Upper lobe of left lung (tissue), 6 donors: ENCODE data around the gene CLCNKA. TPM values are rescaled to one million over a fixed set of nuclear protein-coding genes. Genes with fewer than 3 reads are reported as not detected.
A peak's percentile ranks its signal among the peaks of the same experiment; 100 is the strongest.

ENCODE experiments used
- ATAC-seq, 2 donors: fragments of 200-7000 bp; cut with Tn5 transposase; one replicate each; pipeline ENCODE4 v1.9.1; 2022; ENCODE audit warnings: mild to moderate bottlenecking in 2 of 2, moderate library complexity in 2 of 2; ENCODE audit not compliant: low FRiP score in 2 of 2
- DNase-seq, 2 donors: peaks; one replicate each; pipeline ENCODE4 v3.0.0-alpha.2; 2019 to 2020
- H3K27ac ChIP-seq, 4 donors: fragments of 200-600 bp; sonication (generic); one replicate each; pipeline ENCODE4 v1.5.1; 2016 to 2019
- H3K27me3 ChIP-seq, 4 donors: fragments of 200-600 bp; sonication (generic); one replicate each; pipeline ENCODE4 v1.5.1; 2017 to 2019
- H3K36me3 ChIP-seq, 4 donors: fragments of 200-600 bp; sonication (generic); one replicate each; pipeline ENCODE4 v1.5.1; 2016 to 2019
- H3K4me1 ChIP-seq, 4 donors: fragments of 200-600 bp; sonication (generic); one replicate each; pipeline ENCODE4 v1.5.1; 2018 to 2019
- H3K4me3 ChIP-seq, 4 donors: fragments of 200-600 bp; sonication (generic); one replicate each; pipeline ENCODE4 v1.5.1; 2017 to 2019; ENCODE audit warnings: mild to moderate bottlenecking in 2 of 4, moderate library complexity in 1 of 4
- H3K9me3 ChIP-seq, 4 donors: fragments of 200-600 bp; sonication (generic); one replicate each; pipeline ENCODE4 v1.5.1; 2018 to 2019
- EP300 ChIP-seq, 4 donors: sonication (generic); formaldehyde crosslinking; IDR thresholded peaks; one replicate each; pipeline ENCODE4 v1.5.1; 2017; ENCODE audit warnings: antibody characterized with exemption in 4 of 4, control low read depth in 2 of 4
- POLR2A ChIP-seq, 4 donors: fragments of 450-650 bp; IDR thresholded peaks; one replicate each; pipeline ENCODE4 v1.5.1; 2016 to 2017; ENCODE audit warnings: antibody characterized with exemption in 4 of 4, mild to moderate bottlenecking in 2 of 4
- POLR2AphosphoS5 ChIP-seq, 2 donors: sonication (generic); formaldehyde crosslinking; IDR thresholded peaks; one replicate each; pipeline ENCODE4 v1.5.1; 2017; ENCODE audit warnings: antibody characterized with exemption in 2 of 2
- WGBS, 2 donors: methylation state at CpG; one replicate each; pipeline ENCODE4 v1.1.5; 2017 to 2018; 5-methylcytosine and 5-hydroxymethylcytosine counted together
- total RNA-seq, 6 donors: library from RNA; depleted of rRNA in 4 of 6; stranded (reverse); fragments of >200 nt in 4 of 6; gene quantifications; one replicate each; pipeline versions ENCODE4 v1.1.0 to v1.2.1, GENCODE V29; 2016 to 2021
- TF ChIP-seq, protein P1 (sequence below), 6 experiments: fragments of 450-650 bp in 4 of 6; fragments of 200-600 bp in 2 of 6; sonication (generic) in 2 of 6; IDR thresholded peaks; one replicate each; pipeline ENCODE4 v1.5.1; 2016 to 2019; ENCODE audit warnings: antibody characterized with exemption in 6 of 6
- donor health status: DM: no; HTN: no; CAD: no; lungs with moderate emphysema.
- donor health status: DM: no; HTN: yes; CAD: no; lungs with severe emphysema.

Gene CLCNKA
- total RNA-seq, 6 donors from 2014 or later: 0.20 to 0.89 (median 0.49) TPM; not detected in 3

DNA sequence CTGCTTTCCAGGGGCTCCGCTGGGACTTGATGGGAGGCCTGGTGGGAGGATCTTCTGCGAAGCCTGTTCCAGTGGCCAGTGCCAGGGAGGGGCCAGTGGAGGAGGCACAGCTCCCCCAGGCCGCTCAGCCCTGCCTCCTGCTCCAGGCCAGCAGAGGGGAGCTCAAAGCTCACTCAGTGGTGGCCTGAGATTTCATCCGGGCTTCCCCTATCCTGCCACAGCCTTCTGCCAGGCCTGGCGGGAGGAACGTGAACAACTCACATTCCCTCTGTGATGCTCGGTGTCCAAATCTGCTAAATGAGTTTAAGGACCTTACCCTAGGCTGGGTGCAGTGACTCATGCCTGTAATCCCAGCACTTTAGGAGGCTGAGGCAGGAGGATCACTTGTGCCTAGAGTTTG lies 25.0 kb downstream of the CLCNKA start:
- ATAC-seq: no peak
- no peak overlapping the region for H3K27ac ChIP-seq
- WGBS, 2 donors: 75% methylated on average over 7 of the region's 7 CpGs; no CpG with 5 or more reads in 1 of the 2 donors

DNA sequence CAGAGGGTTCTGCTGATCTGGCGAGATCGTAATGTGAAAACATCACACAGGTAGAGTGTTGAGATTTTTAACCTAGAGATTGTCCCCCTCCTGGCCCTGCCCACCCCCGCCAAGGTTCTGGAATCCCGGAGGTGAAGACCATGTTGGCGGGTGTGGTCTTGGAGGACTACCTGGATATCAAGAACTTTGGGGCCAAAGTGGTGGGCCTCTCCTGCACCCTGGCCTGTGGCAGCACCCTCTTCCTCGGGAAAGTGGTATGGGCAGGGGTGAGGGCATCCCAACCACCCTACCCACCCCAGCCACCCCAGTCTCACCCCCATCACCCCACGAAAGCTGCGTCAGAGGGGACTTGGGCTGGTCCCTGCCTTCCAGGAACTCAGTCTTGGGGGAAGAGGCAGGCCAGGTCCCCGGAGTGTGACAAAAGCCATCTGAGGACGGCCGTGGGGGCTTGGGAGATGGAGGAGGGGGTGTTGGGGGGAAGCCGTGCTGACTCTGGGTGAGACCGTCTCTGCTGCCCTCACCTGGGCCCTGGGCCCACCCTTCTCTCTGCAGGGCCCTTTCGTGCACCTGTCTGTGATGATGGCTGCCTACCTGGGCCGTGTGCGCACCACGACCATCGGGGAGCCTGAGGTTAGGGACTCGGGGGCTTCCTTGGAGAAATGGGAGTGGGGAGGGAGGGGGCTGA lies 26.1 kb downstream of the CLCNKA start:
- 74 to 100% methylated on average over 6 to 13 of the region's 19 CpGs for WGBS, 2 donors
- no peaks in the 10 kb centered on the region for H3K9me3 ChIP-seq
- DNase-seq: no peak
- H3K4me3 ChIP-seq: peak overlapping the region in 1 of 4 donors; percentile 37
- TF ChIP-seq POLR2AphosphoS5 (IDR thresholded peaks at IDR 0.05): no peak
- TF ChIP-seq, protein P1, sequence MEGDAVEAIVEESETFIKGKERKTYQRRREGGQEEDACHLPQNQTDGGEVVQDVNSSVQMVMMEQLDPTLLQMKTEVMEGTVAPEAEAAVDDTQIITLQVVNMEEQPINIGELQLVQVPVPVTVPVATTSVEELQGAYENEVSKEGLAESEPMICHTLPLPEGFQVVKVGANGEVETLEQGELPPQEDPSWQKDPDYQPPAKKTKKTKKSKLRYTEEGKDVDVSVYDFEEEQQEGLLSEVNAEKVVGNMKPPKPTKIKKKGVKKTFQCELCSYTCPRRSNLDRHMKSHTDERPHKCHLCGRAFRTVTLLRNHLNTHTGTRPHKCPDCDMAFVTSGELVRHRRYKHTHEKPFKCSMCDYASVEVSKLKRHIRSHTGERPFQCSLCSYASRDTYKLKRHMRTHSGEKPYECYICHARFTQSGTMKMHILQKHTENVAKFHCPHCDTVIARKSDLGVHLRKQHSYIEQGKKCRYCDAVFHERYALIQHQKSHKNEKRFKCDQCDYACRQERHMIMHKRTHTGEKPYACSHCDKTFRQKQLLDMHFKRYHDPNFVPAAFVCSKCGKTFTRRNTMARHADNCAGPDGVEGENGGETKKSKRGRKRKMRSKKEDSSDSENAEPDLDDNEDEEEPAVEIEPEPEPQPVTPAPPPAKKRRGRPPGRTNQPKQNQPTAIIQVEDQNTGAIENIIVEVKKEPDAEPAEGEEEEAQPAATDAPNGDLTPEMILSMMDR (IDR thresholded peaks at IDR 0.05): no peak
- TF ChIP-seq EP300 (IDR thresholded peaks at IDR 0.05): no peak
- TF ChIP-seq POLR2A (IDR thresholded peaks at IDR 0.05): no peak
- H3K36me3 ChIP-seq: no peaks in the 10 kb centered on the region
- H3K4me1 ChIP-seq: peaks cover 5 to 10% (median 7%) of the 10 kb centered on the region in 4 donors
- no peak overlapping the region for H3K27ac ChIP-seq
- no peak for ATAC-seq
- peaks cover 0 to 4% (median 0%) of the 10 kb centered on the region in 4 donors for H3K27me3 ChIP-seq

More for the DNA sequence above, 25.0 kb downstream of the CLCNKA start:
- no peak for DNase-seq
- peaks cover 5 to 10% (median 7%) of the 10 kb centered on the region in 4 donors for H3K4me1 ChIP-seq
- H3K27me3 ChIP-seq: peaks cover 0 to 4% (median 0%) of the 10 kb centered on the region in 4 donors
- TF ChIP-seq POLR2AphosphoS5 (IDR thresholded peaks at IDR 0.05) (no peak), POLR2A (IDR thresholded peaks at IDR 0.05) (no peak), EP300 (IDR thresholded peaks at IDR 0.05) (no peak)
- TF ChIP-seq, protein P1 (IDR thresholded peaks at IDR 0.05): no peak
- no peaks in the 10 kb centered on the region for H3K9me3 ChIP-seq
- no peaks in the 10 kb centered on the region for H3K36me3 ChIP-seq
- no peak overlapping the region for H3K4me3 ChIP-seq

DNA sequence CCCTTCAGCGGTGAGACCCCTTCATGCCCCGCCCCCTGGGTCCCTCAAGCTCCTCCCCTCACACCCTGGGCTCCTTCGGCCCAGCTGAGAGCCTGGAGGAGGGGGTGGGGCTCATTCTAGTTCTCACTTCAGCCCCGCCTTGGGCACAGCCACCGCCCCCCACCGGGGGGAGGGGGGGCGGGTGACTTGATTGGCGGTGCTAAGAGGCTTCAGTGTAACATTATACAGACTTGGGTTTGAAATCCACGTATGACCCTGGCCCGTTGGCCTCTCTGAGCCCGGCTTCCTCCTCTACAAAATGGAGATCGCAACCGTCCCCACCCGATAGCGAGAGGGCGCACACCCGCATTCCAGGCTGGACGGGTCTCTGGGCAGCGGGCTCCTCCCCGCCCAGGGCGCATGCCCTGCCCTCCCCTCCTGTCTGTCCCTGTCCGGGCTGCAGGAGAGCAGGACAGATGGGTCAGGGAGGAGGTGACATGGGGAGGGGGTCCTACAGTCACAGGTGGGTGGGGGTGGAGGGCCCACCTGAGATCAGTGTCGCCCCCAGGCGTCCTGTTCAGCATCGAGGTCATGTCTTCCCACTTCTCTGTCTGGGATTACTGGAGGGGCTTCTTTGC lies 26.8 kb downstream of the CLCNKA start:
- H3K27ac ChIP-seq: peak overlapping the region in 1 of 4 donors; percentile 52
- ATAC-seq (peak; percentile 41 to 49), DNase-seq (peak in 1 of 2 donors; percentile 73)
- peak overlapping the region in 3 of 4 donors; percentile 37 to 49 (median 45) for H3K4me3 ChIP-seq
- no peaks in the 10 kb centered on the region for H3K9me3 ChIP-seq
- peaks cover 0 to 4% (median 0%) of the 10 kb centered on the region in 4 donors for H3K27me3 ChIP-seq
- no peak for TF ChIP-seq POLR2A (IDR thresholded peaks at IDR 0.05)
- TF ChIP-seq, protein P1 (IDR thresholded peaks at IDR 0.05): no peak
- no peak for TF ChIP-seq POLR2AphosphoS5 (IDR thresholded peaks at IDR 0.05)
- TF ChIP-seq EP300 (IDR thresholded peaks at IDR 0.05): no peak
- no peaks in the 10 kb centered on the region for H3K36me3 ChIP-seq
- WGBS, 2 donors: 4 to 10% methylated on average over 2 to 18 of the region's 25 CpGs
- H3K4me1 ChIP-seq: peaks cover 5 to 10% (median 7%) of the 10 kb centered on the region in 4 donors

DNA sequence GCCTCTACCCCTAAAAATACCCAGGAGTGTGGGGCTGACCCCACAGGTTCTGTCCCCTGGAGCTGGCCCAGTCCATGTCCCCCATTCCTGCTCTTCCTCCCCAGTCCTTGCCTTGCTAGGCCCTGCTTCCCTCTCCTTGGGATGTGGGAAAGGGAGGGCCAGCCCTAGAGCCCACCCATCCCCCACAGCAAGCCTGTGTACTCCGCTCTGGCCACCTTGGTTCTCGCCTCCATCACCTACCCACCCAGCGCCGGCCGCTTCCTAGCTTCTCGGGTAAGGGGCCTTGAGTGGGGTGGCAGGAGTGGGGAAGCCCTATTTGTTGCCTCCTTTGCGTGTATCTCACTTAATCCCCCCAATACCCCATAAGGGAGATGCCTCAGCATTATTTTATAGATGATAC lies 28.5 kb downstream of the CLCNKA start:
- H3K27ac ChIP-seq: no peak overlapping the region
- ATAC-seq (no peak), DNase-seq (no peak)
- H3K36me3 ChIP-seq: no peaks in the 10 kb centered on the region
- H3K4me1 ChIP-seq: peaks cover 5 to 10% (median 7%) of the 10 kb centered on the region in 4 donors
- 85 to 92% methylated on average over 6 to 7 of the region's 7 CpGs for WGBS, 2 donors
- no peak overlapping the region for H3K4me3 ChIP-seq
- TF ChIP-seq EP300 (IDR thresholded peaks at IDR 0.05) (no peak), POLR2AphosphoS5 (IDR thresholded peaks at IDR 0.05) (no peak), POLR2A (IDR thresholded peaks at IDR 0.05) (no peak)
- TF ChIP-seq, protein P1 (IDR thresholded peaks at IDR 0.05): no peak
- H3K27me3 ChIP-seq: peaks cover 0 to 4% (median 0%) of the 10 kb centered on the region in 4 donors
- no peaks in the 10 kb centered on the region for H3K9me3 ChIP-seq
